ENCODE measurements around the gene FUT3. TPM values are rescaled to one million over a fixed set of nuclear protein-coding genes. Genes with fewer than 3 reads are reported as not detected.
A peak's percentile ranks its signal among the peaks of the same experiment; 100 is the strongest.

The FUT3 gene
- total RNA-seq, 1 experiment from 2014 or later: not detected

GRCh38 chr19:5893296-5893903 is 42.2 kb upstream of the FUT3 start:
- no peak overlapping the region for H3K14ac ChIP-seq (ENCODE audit: insufficient read depth, low read length)
- H4K91ac ChIP-seq (ENCODE audit: insufficient read length, low read depth, low read length): no peak overlapping the region
- H2AFZ ChIP-seq (ENCODE audit: low read length): no peak overlapping the region
- H3K4ac ChIP-seq (ENCODE audit: low read depth, low read length): no peak overlapping the region
- H2BK20ac ChIP-seq (ENCODE audit: low read depth, low read length, poor library complexity, severe bottlenecking): no peak overlapping the region
- no peak overlapping the region for H3K23ac ChIP-seq (ENCODE audit: insufficient read length, low read depth, low read length)
- no peaks in the 10 kb centered on the region for H3K23me2 ChIP-seq (ENCODE audit: insufficient read length, low read depth, low read length, poor library complexity, severe bottlenecking)
- H3K56ac ChIP-seq (ENCODE audit: insufficient read length, low read depth, low read length): no peak overlapping the region
- peaks cover 24% of the 10 kb centered on the region for H3K27me3 Mint-ChIP-seq (ENCODE audit: low read depth)
- no peak overlapping the region for H3K27ac ChIP-seq (ENCODE audit: insufficient read length, low read depth, low read length)
- H3K79me1 ChIP-seq (ENCODE audit: insufficient read depth, low read depth, low read length, poor library complexity, severe bottlenecking): no peaks in the 10 kb centered on the region
- TF ChIP-seq CTCF (conservative IDR thresholded peaks at IDR 0.05): no peak
- H3K79me2 ChIP-seq (ENCODE audit: insufficient read depth, low read length): no peaks in the 10 kb centered on the region
- H3K4me1 Mint-ChIP-seq: peaks cover 10 to 15% of the 10 kb centered on the region in 2 experiments
- no peaks in the 10 kb centered on the region for H4K20me1 ChIP-seq (ENCODE audit: control insufficient read depth, insufficient read depth, insufficient read length)
- no peak overlapping the region for H3K9ac ChIP-seq (ENCODE audit: extremely low read depth, insufficient read length, low read length)
- H2BK120ac ChIP-seq (ENCODE audit: low read depth, low read length, poor library complexity, severe bottlenecking): no peak overlapping the region
- no peaks in the 10 kb centered on the region for H3K9me3 Mint-ChIP-seq
- H2BK15ac ChIP-seq (ENCODE audit: low read depth, low read length): no peak overlapping the region
- no peak overlapping the region for H3K18ac ChIP-seq (ENCODE audit: insufficient read length, low read depth, low read length)
- no peak overlapping the region for H4K8ac ChIP-seq (replicated peaks; ENCODE audit: insufficient read length, low read depth, low read length)
- no peaks in the 10 kb centered on the region for H3K27me3 ChIP-seq (ENCODE audit: insufficient read depth, low read length)
- no peak overlapping the region for H2AK5ac ChIP-seq (ENCODE audit: insufficient read length, low read length)
- H3K36me3 Mint-ChIP-seq (ENCODE audit: insufficient read depth in 1 of 3, low read depth in 3 of 3): peaks cover 3 to 11% (median 8%) of the 10 kb centered on the region in 3 experiments; a peak in 6 of 7 replicates
- peak overlapping the region in 2 of 3 experiments; percentile 55 to 93; a peak in 1 of 7 replicates for H3K27ac Mint-ChIP-seq
- no peak overlapping the region for H3K4me3 Mint-ChIP-seq
- no peak for DNase-seq
- H3K9me3 ChIP-seq (ENCODE audit: control insufficient read depth, low read depth, low read length): no peaks in the 10 kb centered on the region
- no peak overlapping the region for H3T11ph ChIP-seq (ENCODE audit: low read length)
- no peak overlapping the region for H2BK5ac ChIP-seq (ENCODE audit: insufficient read length, low read length)
- no peaks in the 10 kb centered on the region; the same call in 1 of the 2 replicates for H3K4me1 ChIP-seq (ENCODE audit: insufficient read depth, low read length)
- H4K5ac ChIP-seq (ENCODE audit: insufficient read length, low read depth, low read length): no peak overlapping the region
- no peak overlapping the region for H3K4me2 ChIP-seq (ENCODE audit: insufficient read depth, insufficient read length, low read length)
- no CpG with 5 or more reads among the region's 13 CpGs for WGBS (ENCODE audit: extremely low coverage, insufficient read length, low lambda C conversion rate)
- no peak overlapping the region for H2BK12ac ChIP-seq (ENCODE audit: insufficient read length, low read depth, low read length)

Measured in H9 (cell line).